H1 (cell line): ENCODE measurements around the gene CFAP74. TPM values are rescaled to one million over a fixed set of nuclear protein-coding genes. Genes with fewer than 3 reads are reported as not detected.

Source experiments
- CHD2 ChIP-seq: IDR thresholded peaks from 2 replicates; pipeline ENCODE4 v1.6.1; 2012; ENCODE audit warnings: low read length, improper control_type of control experiment
- CTBP2 ChIP-seq: IDR thresholded peaks from 2 replicates; pipeline ENCODE4 v1.7.0; 2011; ENCODE audit warnings: borderline replicate concordance, mild to moderate bottlenecking, moderate library complexity, mixed read lengths, low read length; ENCODE audit not compliant: insufficient read depth, insufficient read length
- E2F6 ChIP-seq: IDR thresholded peaks from 2 replicates; pipeline ENCODE4 v1.6.1; 2012; ENCODE audit warnings: inconsistent platforms
- EGR1 ChIP-seq: IDR thresholded peaks from 2 replicates; pipeline ENCODE4 v1.6.1; 2011; ENCODE audit warnings: low read depth, low read length, borderline replicate concordance
- GABPA ChIP-seq: IDR thresholded peaks from 2 replicates; pipeline ENCODE4 v1.6.1; 2011; ENCODE audit warnings: mild to moderate bottlenecking, low read length, moderate library complexity, borderline replicate concordance; ENCODE audit not compliant: insufficient read depth
- MAFK ChIP-seq: IDR thresholded peaks from 2 replicates; pipeline ENCODE4 v1.6.1; 2012; ENCODE audit warnings: low read depth, mild to moderate bottlenecking, improper control_type of control experiment, low read length
- RFX5 ChIP-seq: IDR thresholded peaks from 2 replicates; pipeline ENCODE4 v1.6.1; 2011; ENCODE audit warnings: low read depth, low read length, improper control_type of control experiment, borderline replicate concordance
- RNF2 ChIP-seq: fragments of 200-900, 300-1000 bp; sonication (generic); IDR thresholded peaks from 2 replicates; pipeline ENCODE4 v1.7.1; 2016; ENCODE audit warnings: borderline replicate concordance, low read depth, mild to moderate bottlenecking, antibody characterized with exemption, low read length; ENCODE audit not compliant: poor library complexity, severe bottlenecking; ENCODE audit errors: missing control alignments
- SAP30 ChIP-seq: fragments of 300-600 bp; sonication (generic); IDR thresholded peaks from 2 replicates; pipeline ENCODE4 v1.7.1; 2012; ENCODE audit warnings: low read length, moderate library complexity, mild to moderate bottlenecking, inconsistent platforms; ENCODE audit not compliant: insufficient read depth, insufficient replicate concordance
- SIN3A ChIP-seq, 2 experiments: IDR thresholded peaks in 1 of 2; conservative IDR thresholded peaks in 1 of 2; 2 replicates each; pipeline ENCODE4 v1.6.1; 2011 to 2012; ENCODE audit warnings: low read length in 2 of 2, improper control_type of control experiment in 1 of 2, low read depth in 1 of 2, mild to moderate bottlenecking in 1 of 2
- TAF7 ChIP-seq: optimal IDR thresholded peaks from 2 replicates; pipeline ENCODE3; 2011; ENCODE audit warnings: low read depth, mild to moderate bottlenecking, inconsistent platforms, low read length, moderate library complexity, borderline replicate concordance
- TEAD4 ChIP-seq: IDR thresholded peaks from 2 replicates; pipeline ENCODE4 v1.6.1; 2012; ENCODE audit warnings: low read depth, low read length, inconsistent platforms, mixed read lengths
- polyA plus RNA-seq, 7 experiments: library from polyadenylated mRNA; depleted of rRNA in 3 of 7; stranded (reverse) in 5 of 7; unstranded in 2 of 7; fragments of >200 nt in 5 of 7; fragments of 200-250 nt in 2 of 7; gene quantifications; 1 replicate in 5 of 7; 2 replicates in 1 of 7; 4 replicates in 1 of 7; pipeline versions ENCODE4 v1.2.1 to v1.2.3, GENCODE V29; 2011 to 2013; ENCODE audit warnings: missing spikeins in 2 of 7, mixed read lengths in 2 of 7
- total RNA-seq: library from RNA; stranded (reverse); fragmentation: NEBNext Ultra II Directional; extraction: Animal tissue kit (Norgen Biotek cat#: 25700); gene quantifications from 2 replicates; pipeline ENCODE4 v1.2.1, GENCODE V29; 2021

The CFAP74 gene
- total and polyA plus RNA-seq, 2 of the 8 experiments (the other 6 are each of a cell fraction or from before 2014, with no cell fraction given), result 0.09 to 0.20 TPM

DNA sequence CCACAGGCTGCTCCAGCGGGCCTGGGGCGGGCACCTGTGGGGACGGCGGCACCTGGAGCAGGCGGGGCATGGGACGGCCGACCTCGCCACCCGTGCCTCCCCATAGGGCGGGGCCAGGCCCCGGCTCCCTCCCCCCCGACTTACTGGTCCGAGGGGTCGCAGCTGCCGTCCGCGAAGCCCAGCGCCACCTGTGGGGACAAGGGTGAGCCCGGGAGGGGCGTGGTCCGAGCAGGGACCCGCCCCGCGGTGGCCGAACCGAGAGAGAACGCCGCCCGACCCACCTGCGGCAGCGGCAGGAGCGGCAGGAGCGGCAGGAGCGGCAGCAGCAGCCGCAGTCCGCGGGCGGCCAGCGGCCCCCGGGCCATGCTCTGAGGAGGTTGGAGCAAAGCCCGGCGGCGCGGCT lies 84.7 kb downstream of the CFAP74 start, which contains the start of gene TMEM52 (continued):
- TF ChIP-seq TAF7 (no peak), EGR1 (no peak), E2F6 (peak; percentile 12), SIN3A (conservative IDR thresholded peaks at IDR 0.05 in 1 of 2, IDR thresholded peaks at IDR 0.05 in 1 of 2; ENCODE audit: low read depth in 1 of 2, low read length in 2 of 2) (0 out of 4 replicates have a peak, but pooled peaks have one; percentile 19 to 52), RFX5 (no peak), CHD2 (no peak), TEAD4 (no peak), MAFK (no peak), CTBP2 (no peak), RNF2 (no peak), GABPA (no peak), SAP30 (no peak)
